HepG2 (cell line): ENCODE results near the gene AKAP9. TPM values are rescaled to one million over a fixed set of nuclear protein-coding genes. Genes with fewer than 3 reads are reported as not detected.

Experiments used
- FLYWCH1 ChIP-seq: sonication (generic); formaldehyde crosslinking; IDR thresholded peaks from 2 replicates; pipeline ENCODE4 v1.8.1; 2023; ENCODE audit warnings: mild to moderate bottlenecking, missing genetic modification reagents
- FOXC1 ChIP-seq: sonication (generic); formaldehyde crosslinking; IDR thresholded peaks from 2 replicates; pipeline ENCODE4 v1.8.0; 2022; ENCODE audit warnings: mild to moderate bottlenecking, missing genetic modification reagents, borderline replicate concordance
- HES4 ChIP-seq: sonication (generic); formaldehyde crosslinking; IDR thresholded peaks from 2 replicates; pipeline ENCODE4 v1.9.0; 2021; ENCODE audit warnings: mild to moderate bottlenecking, missing genetic modification reagents, borderline replicate concordance
- HNRNPL ChIP-seq: fragments of 200-400 bp; formaldehyde crosslinking; IDR thresholded peaks from 2 replicates; pipeline ENCODE4 v1.6.1; 2017; ENCODE audit warnings: mild to moderate bottlenecking, low read depth, low read length
- MED1 ChIP-seq: sonication (generic); formaldehyde crosslinking; IDR thresholded peaks from 2 replicates; pipeline ENCODE4 v1.4.0; 2020; ENCODE audit warnings: missing genetic modification reagents
- TOPORS ChIP-seq: sonication (generic); formaldehyde crosslinking; IDR thresholded peaks from 2 replicates; pipeline ENCODE4 v1.8.0; 2023; ENCODE audit warnings: mild to moderate bottlenecking, missing genetic modification reagents
- ZBTB38 ChIP-seq: sonication (generic); formaldehyde crosslinking; IDR thresholded peaks from 2 replicates; pipeline ENCODE4 v1.5.1; 2020; ENCODE audit warnings: mild to moderate bottlenecking, missing genetic modification reagents
- ZNF260 ChIP-seq: sonication (generic); formaldehyde crosslinking; IDR thresholded peaks from 2 replicates; pipeline ENCODE4 v1.4.0; 2020; ENCODE audit warnings: missing genetic modification reagents, low read depth, mild to moderate bottlenecking, borderline replicate concordance
- ZNF33B ChIP-seq: sonication (generic); formaldehyde crosslinking; IDR thresholded peaks from 2 replicates; pipeline ENCODE4 v1.5.1; 2020; ENCODE audit warnings: mild to moderate bottlenecking, missing genetic modification reagents
- ZNF567 ChIP-seq: sonication (generic); formaldehyde crosslinking; IDR thresholded peaks from 2 replicates; pipeline ENCODE4 v1.8.1; 2023; ENCODE audit warnings: mild to moderate bottlenecking, missing genetic modification reagents, borderline replicate concordance
- ZNF749 ChIP-seq: sonication (generic); formaldehyde crosslinking; IDR thresholded peaks from 2 replicates; pipeline ENCODE4 v1.8.0; 2022; ENCODE audit warnings: mild to moderate bottlenecking, missing genetic modification reagents, moderate library complexity, borderline replicate concordance
- polyA plus RNA-seq, 8 experiments: library from polyadenylated mRNA; depleted of rRNA in 3 of 8; stranded (reverse) in 7 of 8; unstranded in 1 of 8; fragments of >200 nt; fragmentation: Illumina TruSeq in 4 of 8; extraction: Trizol in 4 of 8; gene quantifications; 2 replicates each; pipeline versions ENCODE4 v1.2.1 to v1.2.3, GENCODE V29; 2011 to 2016; ENCODE audit warnings: low read depth in 4 of 8, missing spikeins in 1 of 8, mixed read lengths in 1 of 8; ENCODE audit not compliant: insufficient read depth in 1 of 8
- total RNA-seq, 5 experiments: library from RNA; depleted of rRNA; stranded (reverse); fragments of >200 nt; fragmentation: Illumina TruSeq; extraction: Trizol; gene quantifications; 2 replicates each; pipeline ENCODE4 v1.2.3, GENCODE V29; 2016; ENCODE audit warnings: low read depth in 1 of 5
- TF ChIP-seq, protein P1 (sequence below): sonication (generic); formaldehyde crosslinking; IDR thresholded peaks from 2 replicates; pipeline ENCODE4 v1.5.0; 2020; ENCODE audit warnings: mild to moderate bottlenecking, missing genetic modification reagents, borderline replicate concordance
- TF ChIP-seq, protein P2 (sequence below): sonication (generic); formaldehyde crosslinking; IDR thresholded peaks from 2 replicates; pipeline ENCODE4 v1.5.0; 2020; ENCODE audit warnings: mild to moderate bottlenecking, missing genetic modification reagents, borderline replicate concordance
- TF ChIP-seq, protein P3 (sequence below): sonication (generic); formaldehyde crosslinking; IDR thresholded peaks from 2 replicates; pipeline ENCODE4 v1.4.0; 2020; ENCODE audit warnings: mild to moderate bottlenecking, missing genetic modification reagents
- TF ChIP-seq, protein P4 (sequence below): sonication (generic); formaldehyde crosslinking; IDR thresholded peaks from 2 replicates; pipeline ENCODE4 v1.8.1; 2023; ENCODE audit warnings: mild to moderate bottlenecking, inconsistent platforms, moderate library complexity, missing genetic modification reagents, borderline replicate concordance
- TF ChIP-seq, protein P5 (sequence below): sonication (generic); formaldehyde crosslinking; IDR thresholded peaks from 2 replicates; pipeline ENCODE4 v1.4.0; 2020; ENCODE audit warnings: missing genetic modification reagents

AKAP9 gene
- total and polyA plus RNA-seq, 2 of the 13 experiments (the other 11 are each of a cell fraction or from before 2014, with no cell fraction given) = 27.6 to 33.1 TPM

DNA sequence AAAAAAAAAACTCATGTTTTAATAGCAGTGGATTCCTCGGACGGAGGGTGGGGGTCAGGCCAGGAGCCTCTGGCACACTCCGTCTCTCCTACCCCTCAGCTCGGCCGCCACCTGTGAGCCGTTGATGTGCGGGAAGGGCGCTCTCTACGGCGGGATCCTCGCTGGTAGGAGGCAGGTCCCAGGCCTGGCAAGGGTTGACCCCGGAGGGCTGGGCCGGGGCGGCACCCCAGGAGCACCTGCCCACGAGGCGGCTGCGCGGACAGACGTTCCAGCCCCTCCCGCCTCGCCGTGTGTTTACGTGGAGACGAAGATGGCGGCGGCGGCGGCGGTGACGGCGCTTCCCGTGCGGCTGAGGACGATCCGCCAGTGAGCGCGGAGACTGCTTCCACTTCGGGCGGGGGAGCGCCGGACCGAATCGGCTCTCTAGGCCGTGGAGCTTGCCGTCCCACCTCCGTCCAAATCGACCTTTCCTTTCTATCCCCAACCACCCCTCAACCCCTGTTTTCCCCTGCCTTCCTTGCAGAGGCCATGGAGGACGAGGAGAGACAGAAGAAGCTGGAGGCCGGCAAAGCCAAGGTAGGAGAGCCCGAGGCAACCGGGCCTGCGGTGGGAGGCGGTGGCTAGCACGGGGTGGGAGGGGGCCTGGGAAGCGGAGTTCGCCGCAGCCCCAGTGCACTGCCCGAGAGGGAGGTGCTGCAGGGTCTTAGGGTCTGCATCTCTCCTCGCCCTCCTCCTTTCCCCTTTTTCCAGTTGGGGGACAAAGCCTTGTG, at the start of gene AKAP9 (continued):
- TF ChIP-seq, protein P1, sequence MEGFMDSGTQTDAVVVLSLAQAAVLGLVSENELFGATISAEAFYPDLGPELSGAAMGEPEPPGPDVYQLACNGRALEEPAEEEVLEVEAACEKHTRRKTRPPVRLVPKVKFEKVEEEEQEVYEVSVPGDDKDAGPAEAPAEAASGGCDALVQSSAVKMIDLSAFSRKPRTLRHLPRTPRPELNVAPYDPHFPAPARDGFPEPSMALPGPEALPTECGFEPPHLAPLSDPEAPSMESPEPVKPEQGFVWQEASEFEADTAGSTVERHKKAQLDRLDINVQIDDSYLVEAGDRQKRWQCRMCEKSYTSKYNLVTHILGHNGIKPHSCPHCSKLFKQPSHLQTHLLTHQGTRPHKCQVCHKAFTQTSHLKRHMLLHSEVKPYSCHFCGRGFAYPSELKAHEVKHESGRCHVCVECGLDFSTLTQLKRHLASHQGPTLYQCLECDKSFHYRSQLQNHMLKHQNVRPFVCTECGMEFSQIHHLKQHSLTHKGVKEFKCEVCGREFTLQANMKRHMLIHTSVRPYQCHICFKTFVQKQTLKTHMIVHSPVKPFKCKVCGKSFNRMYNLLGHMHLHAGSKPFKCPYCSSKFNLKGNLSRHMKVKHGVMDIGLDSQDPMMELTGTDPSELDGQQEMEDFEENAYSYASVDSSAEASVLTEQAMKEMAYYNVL (CRISPR knock-in tag) = no peak; the same call in 1 of the 2 replicates
- TF ChIP-seq ZBTB38 (CRISPR knock-in tag) = peak; percentile 85
- peak; percentile 80; the same call in 1 of the 2 replicates for TF ChIP-seq HNRNPL
- 0 out of 2 replicates have a peak, but pooled peaks have one; percentile 50 for TF ChIP-seq TOPORS
- peak; percentile 57 for TF ChIP-seq MED1
- TF ChIP-seq ZNF260 (CRISPR knock-in tag) = 0 out of 2 replicates have a peak, but pooled peaks have one; percentile 59
- TF ChIP-seq ZNF33B (CRISPR knock-in tag) = 0 out of 2 replicates have a peak, but pooled peaks have one; percentile 28
- TF ChIP-seq, protein P2, sequence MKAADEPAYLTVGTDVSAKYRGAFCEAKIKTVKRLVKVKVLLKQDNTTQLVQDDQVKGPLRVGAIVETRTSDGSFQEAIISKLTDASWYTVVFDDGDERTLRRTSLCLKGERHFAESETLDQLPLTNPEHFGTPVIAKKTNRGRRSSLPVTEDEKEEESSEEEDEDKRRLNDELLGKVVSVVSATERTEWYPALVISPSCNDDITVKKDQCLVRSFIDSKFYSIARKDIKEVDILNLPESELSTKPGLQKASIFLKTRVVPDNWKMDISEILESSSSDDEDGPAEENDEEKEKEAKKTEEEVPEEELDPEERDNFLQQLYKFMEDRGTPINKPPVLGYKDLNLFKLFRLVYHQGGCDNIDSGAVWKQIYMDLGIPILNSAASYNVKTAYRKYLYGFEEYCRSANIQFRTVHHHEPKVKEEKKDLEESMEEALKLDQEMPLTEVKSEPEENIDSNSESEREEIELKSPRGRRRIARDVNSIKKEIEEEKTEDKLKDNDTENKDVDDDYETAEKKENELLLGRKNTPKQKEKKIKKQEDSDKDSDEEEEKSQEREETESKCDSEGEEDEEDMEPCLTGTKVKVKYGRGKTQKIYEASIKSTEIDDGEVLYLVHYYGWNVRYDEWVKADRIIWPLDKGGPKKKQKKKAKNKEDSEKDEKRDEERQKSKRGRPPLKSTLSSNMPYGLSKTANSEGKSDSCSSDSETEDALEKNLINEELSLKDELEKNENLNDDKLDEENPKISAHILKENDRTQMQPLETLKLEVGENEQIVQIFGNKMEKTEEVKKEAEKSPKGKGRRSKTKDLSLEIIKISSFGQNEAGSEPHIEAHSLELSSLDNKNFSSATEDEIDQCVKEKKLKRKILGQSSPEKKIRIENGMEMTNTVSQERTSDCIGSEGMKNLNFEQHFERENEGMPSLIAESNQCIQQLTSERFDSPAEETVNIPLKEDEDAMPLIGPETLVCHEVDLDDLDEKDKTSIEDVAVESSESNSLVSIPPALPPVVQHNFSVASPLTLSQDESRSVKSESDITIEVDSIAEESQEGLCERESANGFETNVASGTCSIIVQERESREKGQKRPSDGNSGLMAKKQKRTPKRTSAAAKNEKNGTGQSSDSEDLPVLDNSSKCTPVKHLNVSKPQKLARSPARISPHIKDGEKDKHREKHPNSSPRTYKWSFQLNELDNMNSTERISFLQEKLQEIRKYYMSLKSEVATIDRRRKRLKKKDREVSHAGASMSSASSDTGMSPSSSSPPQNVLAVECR (CRISPR knock-in tag) = peak; percentile 87; the same call in 1 of the 2 replicates
- TF ChIP-seq ZNF749 (CRISPR knock-in tag) = no peak
- TF ChIP-seq, protein P3, sequence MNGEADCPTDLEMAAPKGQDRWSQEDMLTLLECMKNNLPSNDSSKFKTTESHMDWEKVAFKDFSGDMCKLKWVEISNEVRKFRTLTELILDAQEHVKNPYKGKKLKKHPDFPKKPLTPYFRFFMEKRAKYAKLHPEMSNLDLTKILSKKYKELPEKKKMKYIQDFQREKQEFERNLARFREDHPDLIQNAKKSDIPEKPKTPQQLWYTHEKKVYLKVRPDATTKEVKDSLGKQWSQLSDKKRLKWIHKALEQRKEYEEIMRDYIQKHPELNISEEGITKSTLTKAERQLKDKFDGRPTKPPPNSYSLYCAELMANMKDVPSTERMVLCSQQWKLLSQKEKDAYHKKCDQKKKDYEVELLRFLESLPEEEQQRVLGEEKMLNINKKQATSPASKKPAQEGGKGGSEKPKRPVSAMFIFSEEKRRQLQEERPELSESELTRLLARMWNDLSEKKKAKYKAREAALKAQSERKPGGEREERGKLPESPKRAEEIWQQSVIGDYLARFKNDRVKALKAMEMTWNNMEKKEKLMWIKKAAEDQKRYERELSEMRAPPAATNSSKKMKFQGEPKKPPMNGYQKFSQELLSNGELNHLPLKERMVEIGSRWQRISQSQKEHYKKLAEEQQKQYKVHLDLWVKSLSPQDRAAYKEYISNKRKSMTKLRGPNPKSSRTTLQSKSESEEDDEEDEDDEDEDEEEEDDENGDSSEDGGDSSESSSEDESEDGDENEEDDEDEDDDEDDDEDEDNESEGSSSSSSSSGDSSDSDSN (CRISPR knock-in tag) = peak; percentile 99
- peak; percentile 72; the same call in 1 of the 2 replicates for TF ChIP-seq FOXC1 (CRISPR knock-in tag)
- TF ChIP-seq, protein P4, sequence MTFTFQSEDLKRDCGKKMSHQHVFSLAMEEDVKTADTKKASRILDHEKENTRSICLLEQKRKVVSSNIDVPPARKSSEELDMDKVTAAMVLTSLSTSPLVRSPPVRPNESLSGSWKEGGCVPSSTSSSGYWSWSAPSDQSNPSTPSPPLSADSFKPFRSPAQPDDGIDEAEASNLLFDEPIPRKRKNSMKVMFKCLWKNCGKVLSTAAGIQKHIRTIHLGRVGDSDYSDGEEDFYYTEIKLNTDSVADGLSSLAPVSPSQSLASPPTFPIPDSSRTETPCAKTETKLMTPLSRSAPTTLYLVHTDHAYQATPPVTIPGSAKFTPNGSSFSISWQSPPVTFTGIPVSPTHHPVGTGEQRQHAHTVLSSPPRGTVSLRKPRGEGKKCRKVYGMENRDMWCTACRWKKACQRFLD = peak; percentile 86; the same call in 1 of the 2 replicates
- TF ChIP-seq, protein P5, sequence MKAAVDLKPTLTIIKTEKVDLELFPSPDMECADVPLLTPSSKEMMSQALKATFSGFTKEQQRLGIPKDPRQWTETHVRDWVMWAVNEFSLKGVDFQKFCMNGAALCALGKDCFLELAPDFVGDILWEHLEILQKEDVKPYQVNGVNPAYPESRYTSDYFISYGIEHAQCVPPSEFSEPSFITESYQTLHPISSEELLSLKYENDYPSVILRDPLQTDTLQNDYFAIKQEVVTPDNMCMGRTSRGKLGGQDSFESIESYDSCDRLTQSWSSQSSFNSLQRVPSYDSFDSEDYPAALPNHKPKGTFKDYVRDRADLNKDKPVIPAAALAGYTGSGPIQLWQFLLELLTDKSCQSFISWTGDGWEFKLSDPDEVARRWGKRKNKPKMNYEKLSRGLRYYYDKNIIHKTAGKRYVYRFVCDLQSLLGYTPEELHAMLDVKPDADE (CRISPR knock-in tag) = no peak
- TF ChIP-seq ZNF567 (CRISPR knock-in tag) = peak; percentile 38; the same call in 1 of the 2 replicates
- TF ChIP-seq HES4 (CRISPR knock-in tag) = peak; percentile 85
- peak; percentile 81; the same call in 1 of the 2 replicates for TF ChIP-seq FLYWCH1 (CRISPR knock-in tag)
